ENCODE data around the gene RCN1. TPM values are rescaled to one million over a fixed set of nuclear protein-coding genes. Genes with fewer than 3 reads are reported as not detected.

Gene RCN1
- total RNA-seq, 5 donors from 2014 or later (not counting 1 experiment from before 2014, with no cell fraction given): 7.3 to 12.2 (median 9.6) TPM

- ATAC-seq (replicated peaks in 1 of 4): no peak
- no peak overlapping the region for H3K4me3 Mint-ChIP-seq
- H3K4me1 Mint-ChIP-seq: peaks cover 0 to 12% (median 5%) of the 10 kb centered on the region in 3 donors
- Histone ChIP-seq H3K36me3 (ENCODE audit: control insufficient read depth in 2 of 2, extremely low read depth in 1 of 2, insufficient read depth in 1 of 2, low read length in 1 of 2) (no peaks in the 10 kb centered on the region), H3K4me1 (ENCODE audit: control insufficient read depth in 1 of 2, extremely low read depth in 1 of 2, insufficient read depth in 2 of 2, low read length in 2 of 2) (peaks cover 0 to 13% of the 10 kb centered on the region in 2 experiments), H3K4me3 (ENCODE audit: control insufficient read depth in 1 of 2, extremely low read depth in 1 of 2, low read length in 1 of 2) (no peak overlapping the region), H3K27ac (ENCODE audit: low read length) (no peak overlapping the region), H3K9me3 (no peaks in the 10 kb centered on the region), H3K27me3 (replicated peaks in 1 of 2; ENCODE audit: control insufficient read depth in 2 of 2, extremely low read depth in 1 of 2, insufficient read depth in 2 of 2, low read length in 1 of 2) (no peaks in the 10 kb centered on the region)
- DNase-seq: peak in 4 of 35 experiments; percentile 1 to 19 (median 6)
- H3K27ac Mint-ChIP-seq: no peak overlapping the region
- H3K36me3 Mint-ChIP-seq: no peaks in the 10 kb centered on the region
- ChIA-PET POLR2A (no interaction called here), CTCF (no interaction called here)
- 88% methylated on average over 2 of the region's 6 CpGs for WGBS (ENCODE audit: insufficient coverage)
- no peaks in the 10 kb centered on the region for H3K9me3 Mint-ChIP-seq
- H3K27me3 Mint-ChIP-seq: peaks cover 8 to 13% of the 10 kb centered on the region in 2 donors
Measured at GRCh38 chr11:32141745-32142546, 51.1 kb downstream of the RCN1 start.

GRCh38 chr11:32143378-32143777, 52.5 kb downstream of the RCN1 start:
- CTCF ChIA-PET: no interaction called here

GRCh38 chr11:32145282-32145681, 54.4 kb downstream of the RCN1 start:
- no peaks in the 10 kb centered on the region for H3K27me3 ChIP-seq (replicated peaks in 1 of 2; ENCODE audit: control insufficient read depth in 2 of 2, extremely low read depth in 1 of 2, insufficient read depth in 2 of 2, low read length in 1 of 2)
- Mint-ChIP-seq H3K4me1 (peaks cover 0 to 12% (median 5%) of the 10 kb centered on the region in 3 donors), H3K9me3 (no peaks in the 10 kb centered on the region), H3K27me3 (peaks cover 12 to 18% of the 10 kb centered on the region in 2 donors), H3K4me3 (no peak overlapping the region), H3K27ac (no peak overlapping the region), H3K36me3 (no peaks in the 10 kb centered on the region)
- H3K9me3 ChIP-seq: no peaks in the 10 kb centered on the region
- POLR2A ChIA-PET: no interaction called here
- H3K4me1 ChIP-seq (ENCODE audit: control insufficient read depth in 1 of 2, extremely low read depth in 1 of 2, insufficient read depth in 2 of 2, low read length in 2 of 2): peaks cover 0 to 13% of the 10 kb centered on the region in 2 experiments
- no peak overlapping the region for H3K27ac ChIP-seq (ENCODE audit: low read length)
- no peak overlapping the region for H3K4me3 ChIP-seq (ENCODE audit: control insufficient read depth in 1 of 2, extremely low read depth in 1 of 2, low read length in 1 of 2)
- ATAC-seq (replicated peaks in 1 of 4) (no peak), DNase-seq (no peak)
- CTCF ChIA-PET: interaction anchor here in 1 of 2 donors (1.3 kb wide), 1 partner anchor 31 kb away, joined by 3 read pairs; no protein-coding TSS in a partner anchor
- no CpG with 5 or more reads among the region's 3 CpGs for WGBS (ENCODE audit: insufficient coverage)
- no peaks in the 10 kb centered on the region for H3K36me3 ChIP-seq (ENCODE audit: control insufficient read depth in 2 of 2, extremely low read depth in 1 of 2, insufficient read depth in 1 of 2, low read length in 1 of 2)

More at GRCh38 chr11:32143378-32143777, 52.5 kb downstream of the RCN1 start:
- H3K4me1 Mint-ChIP-seq: peaks cover 0 to 12% (median 5%) of the 10 kb centered on the region in 3 donors
- Histone ChIP-seq H3K27ac (ENCODE audit: low read length) (no peak overlapping the region), H3K4me1 (ENCODE audit: control insufficient read depth in 1 of 2, extremely low read depth in 1 of 2, insufficient read depth in 2 of 2, low read length in 2 of 2) (peaks cover 0 to 13% of the 10 kb centered on the region in 2 experiments), H3K36me3 (ENCODE audit: control insufficient read depth in 2 of 2, extremely low read depth in 1 of 2, insufficient read depth in 1 of 2, low read length in 1 of 2) (no peaks in the 10 kb centered on the region), H3K27me3 (replicated peaks in 1 of 2; ENCODE audit: control insufficient read depth in 2 of 2, extremely low read depth in 1 of 2, insufficient read depth in 2 of 2, low read length in 1 of 2) (no peaks in the 10 kb centered on the region), H3K9me3 (no peaks in the 10 kb centered on the region), H3K4me3 (ENCODE audit: control insufficient read depth in 1 of 2, extremely low read depth in 1 of 2, low read length in 1 of 2) (no peak overlapping the region)
- 85% methylated on average over 6 of the region's 8 CpGs for WGBS (ENCODE audit: insufficient coverage)
- POLR2A ChIA-PET: no interaction called here
- no peak for DNase-seq
- ATAC-seq (replicated peaks in 1 of 4): no peak
- H3K36me3 Mint-ChIP-seq: no peaks in the 10 kb centered on the region
- H3K27me3 Mint-ChIP-seq: peaks cover 8 to 9% of the 10 kb centered on the region in 2 donors
- no peak overlapping the region for H3K27ac Mint-ChIP-seq
- no peaks in the 10 kb centered on the region for H3K9me3 Mint-ChIP-seq
- H3K4me3 Mint-ChIP-seq: no peak overlapping the region

- H3K36me3 ChIP-seq (ENCODE audit: control insufficient read depth in 2 of 2, extremely low read depth in 1 of 2, insufficient read depth in 1 of 2, low read length in 1 of 2): no peaks in the 10 kb centered on the region
- WGBS (ENCODE audit: insufficient coverage): 93% methylated on average over 3 of the region's 4 CpGs
- no peaks in the 10 kb centered on the region for H3K9me3 ChIP-seq
- H3K4me3 ChIP-seq (ENCODE audit: control insufficient read depth in 1 of 2, extremely low read depth in 1 of 2, low read length in 1 of 2): no peak overlapping the region
- H3K27me3 ChIP-seq (replicated peaks in 1 of 2; ENCODE audit: control insufficient read depth in 2 of 2, extremely low read depth in 1 of 2, insufficient read depth in 2 of 2, low read length in 1 of 2): no peaks in the 10 kb centered on the region
- H3K4me3 Mint-ChIP-seq: no peak overlapping the region
- no peak for ATAC-seq (replicated peaks in 1 of 4)
- peaks cover 26 to 32% of the 10 kb centered on the region in 2 donors for H3K27me3 Mint-ChIP-seq
- H3K9me3 Mint-ChIP-seq: no peaks in the 10 kb centered on the region
- no peaks in the 10 kb centered on the region for H3K4me1 Mint-ChIP-seq
- H3K27ac ChIP-seq (ENCODE audit: low read length): no peak overlapping the region
- no peaks in the 10 kb centered on the region for H3K36me3 Mint-ChIP-seq
- H3K4me1 ChIP-seq (ENCODE audit: control insufficient read depth in 1 of 2, extremely low read depth in 1 of 2, insufficient read depth in 2 of 2, low read length in 2 of 2): peaks cover 0 to under 1% of the 10 kb centered on the region in 2 experiments
- CTCF ChIA-PET: no interaction called here
- POLR2A ChIA-PET: no interaction called here
- H3K27ac Mint-ChIP-seq: no peak overlapping the region
- no peak for DNase-seq
Measured at GRCh38 chr11:32148895-32149294, 58.0 kb downstream of the RCN1 start.

GRCh38 chr11:32149748-32150147, 58.9 kb downstream of the RCN1 start:
- ATAC-seq (replicated peaks in 1 of 4): no peak
- Histone ChIP-seq H3K27me3 (replicated peaks in 1 of 2; ENCODE audit: control insufficient read depth in 2 of 2, extremely low read depth in 1 of 2, insufficient read depth in 2 of 2, low read length in 1 of 2) (no peaks in the 10 kb centered on the region), H3K4me3 (ENCODE audit: control insufficient read depth in 1 of 2, extremely low read depth in 1 of 2, low read length in 1 of 2) (no peak overlapping the region), H3K9me3 (no peaks in the 10 kb centered on the region), H3K4me1 (ENCODE audit: control insufficient read depth in 1 of 2, extremely low read depth in 1 of 2, insufficient read depth in 2 of 2, low read length in 2 of 2) (peaks cover 0 to 5% of the 10 kb centered on the region in 2 experiments), H3K36me3 (ENCODE audit: control insufficient read depth in 2 of 2, extremely low read depth in 1 of 2, insufficient read depth in 1 of 2, low read length in 1 of 2) (no peaks in the 10 kb centered on the region), H3K27ac (ENCODE audit: low read length) (no peak overlapping the region)
- H3K9me3 Mint-ChIP-seq: no peaks in the 10 kb centered on the region
- no peak for DNase-seq
- POLR2A ChIA-PET: no interaction called here
- CTCF ChIA-PET: no interaction called here
- peaks cover 22 to 32% of the 10 kb centered on the region in 2 donors for H3K27me3 Mint-ChIP-seq
- peaks cover 0 to 2% (median 0%) of the 10 kb centered on the region in 3 donors for H3K4me1 Mint-ChIP-seq
- 95% methylated on average over 4 of the region's 7 CpGs for WGBS (ENCODE audit: insufficient coverage)
- H3K4me3 Mint-ChIP-seq: no peak overlapping the region
- H3K36me3 Mint-ChIP-seq: no peaks in the 10 kb centered on the region
- H3K27ac Mint-ChIP-seq: no peak overlapping the region

DNA sequence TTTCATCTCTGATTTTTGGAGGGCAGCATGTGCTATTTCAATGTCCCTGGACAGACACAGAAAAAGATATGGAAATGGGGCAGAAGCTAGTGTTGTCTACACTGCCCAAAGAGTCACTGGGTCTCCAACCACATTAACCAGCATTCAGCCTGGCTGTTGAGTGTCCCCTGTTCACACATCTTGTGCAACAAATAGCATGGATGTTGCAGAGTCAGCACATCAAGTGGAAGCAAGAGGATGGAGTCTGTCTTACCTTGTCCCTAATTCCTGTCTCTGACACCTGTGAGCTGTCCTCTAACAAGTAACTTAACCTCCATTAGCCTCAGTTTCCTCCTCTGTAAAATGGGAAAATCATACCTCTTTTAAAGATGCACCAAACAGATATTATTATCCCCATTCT, 60.2 kb downstream of the RCN1 start:
- Mint-ChIP-seq H3K9me3 (no peaks in the 10 kb centered on the region), H3K4me1 (peaks cover 0 to 2% (median 0%) of the 10 kb centered on the region in 3 donors), H3K27ac (no peak overlapping the region), H3K36me3 (no peaks in the 10 kb centered on the region), H3K4me3 (no peak overlapping the region), H3K27me3 (peaks cover 20 to 28% of the 10 kb centered on the region in 2 donors)
- no peaks in the 10 kb centered on the region for H3K36me3 ChIP-seq (ENCODE audit: control insufficient read depth in 2 of 2, extremely low read depth in 1 of 2, insufficient read depth in 1 of 2, low read length in 1 of 2)
- H3K27me3 ChIP-seq (replicated peaks in 1 of 2; ENCODE audit: control insufficient read depth in 2 of 2, extremely low read depth in 1 of 2, insufficient read depth in 2 of 2, low read length in 1 of 2): no peaks in the 10 kb centered on the region
- H3K4me1 ChIP-seq (ENCODE audit: control insufficient read depth in 1 of 2, extremely low read depth in 1 of 2, insufficient read depth in 2 of 2, low read length in 2 of 2): peaks cover 0 to 5% of the 10 kb centered on the region in 2 experiments
- ATAC-seq (replicated peaks in 1 of 4) (no peak), DNase-seq (no peak)
- ChIA-PET CTCF (no interaction called here), POLR2A (no interaction called here)
- no peaks in the 10 kb centered on the region for H3K9me3 ChIP-seq
- H3K4me3 ChIP-seq (ENCODE audit: control insufficient read depth in 1 of 2, extremely low read depth in 1 of 2, low read length in 1 of 2): no peak overlapping the region
- no peak overlapping the region for H3K27ac ChIP-seq (ENCODE audit: low read length)
